Stimulated activated memory B cell treated with anti-CD40 and anti-IgM and Interleukin-4, amounts not matched to agents 10 μg/mL and 1 μg/mL and 100 μg/mL, for 72 hours (primary cell): Measurements from ENCODE around the gene FCN1.

ENCODE experiments used
- ATAC-seq: fragments of 150-1000 bp; cut with Tn5 transposase; 2 replicates; pipeline ENCODE4 v1.10.0; 2021
- H3K27ac Mint-ChIP-seq: one replicate; pipeline ENCODE4 v1.8.0; 2022; ENCODE audit warnings: mild to moderate bottlenecking, mixed read lengths
- H3K27me3 Mint-ChIP-seq: one replicate; pipeline ENCODE4 v1.8.0; 2022; ENCODE audit warnings: mixed read lengths
- H3K36me3 Mint-ChIP-seq: one replicate; pipeline ENCODE4 v1.8.0; 2022; ENCODE audit warnings: mixed read lengths
- H3K4me1 Mint-ChIP-seq: one replicate; pipeline ENCODE4 v1.8.0; 2022; ENCODE audit warnings: mixed read lengths
- H3K4me3 Mint-ChIP-seq: one replicate; pipeline ENCODE4 v1.8.0; 2022; ENCODE audit warnings: mild to moderate bottlenecking, moderate library complexity, mixed read lengths
- H3K9me3 Mint-ChIP-seq: one replicate; pipeline ENCODE4 v1.8.0; 2022; ENCODE audit warnings: mixed read lengths

Gene FCN1

DNA sequence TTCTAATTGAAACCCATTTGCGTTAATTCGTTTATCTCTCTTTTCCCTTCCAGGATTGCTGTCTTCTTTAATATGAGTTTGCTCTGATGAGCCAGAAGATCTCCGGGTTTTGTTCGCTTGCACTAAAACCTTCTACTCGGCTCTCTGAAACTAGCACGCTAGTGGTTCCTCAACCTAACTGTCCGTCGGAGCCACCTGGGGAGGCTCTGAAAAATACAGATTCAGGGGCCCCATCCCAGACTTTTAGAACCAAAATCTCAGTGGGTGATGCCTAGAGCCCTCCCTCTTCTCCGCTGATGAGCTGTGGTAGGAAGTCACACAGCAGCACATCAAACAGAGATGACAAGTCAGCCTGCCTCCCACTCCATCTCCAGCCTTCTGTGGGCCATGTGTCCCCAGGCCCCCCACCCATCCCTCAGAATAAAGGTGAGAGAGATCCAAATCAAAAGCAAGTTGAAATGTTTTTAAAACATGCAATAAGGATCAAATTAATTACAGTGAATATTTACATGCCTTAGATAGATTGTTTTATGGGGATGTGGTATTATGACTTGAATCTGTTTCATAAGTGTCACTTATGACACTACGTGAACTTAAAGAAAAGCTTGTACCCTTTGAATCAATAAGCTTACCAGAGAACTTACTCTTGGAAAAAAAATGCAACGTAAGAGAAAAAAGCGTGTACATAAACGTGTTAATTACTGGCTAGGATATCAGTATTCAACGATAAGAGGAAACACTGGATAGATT is 20.7 kb downstream of the FCN1 start:
- peaks cover 33% of the 10 kb centered on the region for H3K27me3 Mint-ChIP-seq
- H3K4me3 Mint-ChIP-seq = no peak overlapping the region
- H3K27ac Mint-ChIP-seq = no peak overlapping the region
- peaks cover 15% of the 10 kb centered on the region for H3K9me3 Mint-ChIP-seq
- H3K36me3 Mint-ChIP-seq = no peaks in the 10 kb centered on the region
- no peak for ATAC-seq
- no peaks in the 10 kb centered on the region for H3K4me1 Mint-ChIP-seq

DNA sequence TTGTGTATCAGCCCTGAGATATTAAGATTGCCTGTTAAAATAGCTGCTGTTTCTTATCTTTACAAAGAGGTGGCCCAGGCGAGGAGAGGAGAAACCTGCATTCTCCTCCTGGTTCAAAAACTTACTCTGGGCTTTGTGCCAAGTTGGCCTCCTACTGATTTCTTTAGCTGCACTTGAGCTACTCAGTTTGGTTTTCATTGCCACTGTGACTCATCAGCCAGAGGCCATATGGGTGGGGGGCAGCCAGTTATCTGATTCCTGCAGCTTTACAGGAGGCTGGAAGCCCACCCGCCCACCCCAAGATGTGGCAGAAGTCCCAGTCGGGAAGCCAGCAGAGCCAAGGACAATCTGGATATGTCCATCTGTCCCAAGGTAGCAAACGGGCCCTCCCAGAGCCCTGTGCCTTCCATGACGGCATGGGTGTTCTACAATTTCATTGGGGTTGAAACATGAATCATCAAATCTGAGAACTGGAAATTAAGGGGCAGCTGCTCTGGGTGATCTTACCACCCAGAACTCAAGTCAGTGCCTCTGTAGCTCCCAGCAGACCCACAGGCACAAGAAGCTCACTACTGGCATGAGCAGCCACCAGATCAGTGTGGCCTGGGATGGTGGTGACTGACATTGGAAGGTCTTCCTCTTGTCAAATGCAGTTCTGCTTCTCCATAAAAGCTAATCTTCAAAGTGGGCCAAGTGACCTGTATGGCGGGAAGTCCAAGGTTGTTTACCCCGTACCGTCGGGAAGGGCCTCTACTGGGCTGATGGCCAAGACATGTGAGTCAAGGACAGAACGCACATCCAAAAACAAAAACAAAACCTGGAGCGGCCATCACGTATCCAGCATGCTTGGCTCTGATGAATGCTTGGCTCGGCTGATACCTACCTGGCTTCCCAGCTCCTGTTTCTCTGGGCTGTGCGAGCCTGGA is 21.5 kb downstream of the FCN1 start:
- no peak for ATAC-seq
- Mint-ChIP-seq H3K9me3 (peaks cover 15% of the 10 kb centered on the region), H3K27ac (no peak overlapping the region), H3K36me3 (no peaks in the 10 kb centered on the region), H3K4me3 (no peak overlapping the region), H3K27me3 (peaks cover 42% of the 10 kb centered on the region), H3K4me1 (no peaks in the 10 kb centered on the region)

DNA sequence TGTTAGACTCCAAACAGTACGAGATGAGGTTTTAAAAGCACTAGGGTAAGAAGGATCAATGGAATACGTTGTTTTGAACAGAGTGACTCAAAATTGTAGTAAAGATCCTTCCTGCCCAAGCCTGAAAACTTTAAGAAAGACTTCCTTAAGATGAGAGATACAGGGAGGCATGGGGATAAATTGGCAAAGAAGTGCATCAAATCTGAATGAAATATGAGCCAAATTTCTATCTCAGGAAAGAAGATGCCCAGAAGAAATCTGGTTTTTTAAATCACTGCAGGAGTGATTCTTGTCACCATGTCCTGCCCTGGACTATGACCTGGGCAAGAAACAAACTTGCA is 22.2 kb downstream of the FCN1 start:
- peaks cover 47% of the 10 kb centered on the region for H3K27me3 Mint-ChIP-seq
- H3K9me3 Mint-ChIP-seq = peaks cover 15% of the 10 kb centered on the region
- ATAC-seq = no peak
- no peak overlapping the region for H3K4me3 Mint-ChIP-seq
- no peaks in the 10 kb centered on the region for H3K4me1 Mint-ChIP-seq
- no peak overlapping the region for H3K27ac Mint-ChIP-seq
- no peaks in the 10 kb centered on the region for H3K36me3 Mint-ChIP-seq

DNA sequence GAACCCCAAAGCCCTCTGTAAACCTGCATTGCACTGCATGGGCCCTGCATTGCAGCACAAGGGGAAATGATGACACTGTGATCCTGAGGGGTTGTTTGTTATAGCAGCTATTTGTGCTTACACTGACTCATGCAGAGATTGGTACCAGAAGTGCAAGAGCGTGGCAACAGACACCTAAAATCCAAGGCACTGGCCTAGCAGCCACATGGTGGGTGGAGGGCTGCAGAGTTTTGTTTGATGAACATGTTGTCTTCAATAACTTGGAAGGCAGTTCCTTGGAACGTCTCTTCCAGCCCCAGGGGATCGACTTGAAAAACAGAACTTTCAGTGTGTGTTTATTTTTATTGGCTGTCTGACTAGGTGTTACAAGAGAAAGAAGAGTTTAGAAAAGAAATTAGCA is 22.6 kb downstream of the FCN1 start:
- Mint-ChIP-seq H3K36me3 (no peaks in the 10 kb centered on the region), H3K4me1 (no peaks in the 10 kb centered on the region), H3K9me3 (peaks cover 15% of the 10 kb centered on the region), H3K27me3 (peaks cover 47% of the 10 kb centered on the region), H3K27ac (no peak overlapping the region), H3K4me3 (no peak overlapping the region)
- no peak for ATAC-seq

DNA sequence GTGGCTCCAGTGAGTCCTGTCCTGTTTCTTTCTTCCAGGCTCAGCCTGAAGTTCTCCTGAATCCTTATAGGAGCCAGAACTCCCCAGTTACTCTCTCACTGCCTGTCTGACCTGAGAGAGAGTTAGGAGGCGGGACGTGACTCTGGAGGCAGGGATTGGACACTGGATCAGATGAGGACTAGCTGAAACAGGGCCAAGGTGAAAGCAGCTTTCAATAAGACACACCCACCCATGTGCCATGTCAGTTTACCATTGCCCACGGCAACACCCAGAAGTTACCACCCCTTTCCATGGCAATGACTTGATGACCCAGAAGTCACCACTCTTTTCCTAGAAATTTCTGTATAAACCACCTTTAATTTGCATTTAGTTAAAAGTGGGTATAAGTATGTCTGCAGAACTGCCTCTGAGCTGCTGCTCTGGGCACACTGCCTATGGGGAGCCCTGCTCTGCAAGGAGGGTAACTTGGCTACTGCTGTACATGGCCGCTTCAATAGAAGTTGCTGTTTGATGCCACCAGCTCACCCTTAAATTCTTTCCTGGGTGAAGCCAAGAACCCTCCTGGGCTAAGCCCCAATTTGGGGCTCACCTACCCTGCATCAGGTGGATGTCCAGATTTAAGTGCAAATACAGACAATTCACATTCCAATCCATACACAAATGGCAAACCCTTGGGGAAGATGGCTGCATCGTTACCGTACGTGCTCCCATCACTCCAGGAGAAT is 23.4 kb downstream of the FCN1 start:
- ATAC-seq = no peak
- Mint-ChIP-seq H3K4me3 (no peak overlapping the region), H3K4me1 (no peaks in the 10 kb centered on the region), H3K36me3 (no peaks in the 10 kb centered on the region), H3K27ac (no peak overlapping the region), H3K9me3 (peaks cover 10% of the 10 kb centered on the region), H3K27me3 (peaks cover 47% of the 10 kb centered on the region)

DNA sequence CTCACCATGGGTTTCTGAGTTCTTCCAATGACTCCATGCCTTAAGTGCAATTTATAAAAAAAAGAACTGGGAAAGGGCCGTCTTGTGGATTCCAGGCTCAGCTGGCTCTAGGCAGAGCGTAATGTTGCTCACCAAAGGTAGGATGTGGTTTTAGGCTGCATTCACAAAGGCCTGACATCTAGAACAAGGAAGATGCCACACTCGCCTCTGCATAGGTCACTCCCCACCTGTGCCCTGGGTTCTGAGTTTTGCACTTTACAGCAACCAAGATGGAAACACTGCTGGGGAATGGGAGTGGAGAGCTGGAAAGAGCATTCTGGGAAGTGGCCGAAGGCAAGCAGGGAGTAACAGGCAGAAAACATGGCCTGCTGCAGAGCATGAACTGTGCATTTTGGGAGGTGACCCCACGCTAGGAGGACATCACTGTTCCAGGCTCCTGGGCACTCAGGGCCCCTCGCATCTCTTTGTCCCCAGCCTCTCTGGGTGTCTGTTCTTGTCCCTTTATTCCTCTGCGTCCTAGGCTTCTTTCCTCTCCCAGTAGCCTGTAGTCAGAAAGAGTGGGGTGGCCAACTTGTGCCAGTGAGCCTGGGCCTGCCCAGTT is 24.8 kb downstream of the FCN1 start:
- H3K27me3 Mint-ChIP-seq = peaks cover 53% of the 10 kb centered on the region
- no peak overlapping the region for H3K27ac Mint-ChIP-seq
- no peak for ATAC-seq
- H3K9me3 Mint-ChIP-seq = peaks cover 4% of the 10 kb centered on the region
- H3K36me3 Mint-ChIP-seq = no peaks in the 10 kb centered on the region
- H3K4me3 Mint-ChIP-seq = no peak overlapping the region
- H3K4me1 Mint-ChIP-seq = no peaks in the 10 kb centered on the region

DNA sequence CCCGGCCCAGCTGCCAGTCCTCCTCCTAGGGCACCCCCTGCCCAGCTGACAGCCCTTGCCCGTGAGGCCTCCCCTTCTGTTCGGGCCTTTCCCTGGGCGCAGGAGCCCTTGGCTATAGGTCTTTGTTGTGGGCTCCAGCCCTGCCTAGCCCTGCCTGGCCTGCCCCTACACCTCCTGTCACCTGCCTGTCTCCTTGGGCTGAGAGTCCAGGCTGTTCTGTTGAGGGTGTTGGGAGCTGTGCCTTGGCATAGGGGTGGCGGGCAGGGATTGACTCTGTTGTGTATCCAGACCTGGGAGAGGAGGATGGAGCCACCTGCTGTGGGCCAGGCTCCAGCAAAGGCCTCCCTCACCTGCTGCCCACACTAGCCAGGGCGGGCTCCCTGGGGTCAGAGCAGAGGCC is 25.5 kb downstream of the FCN1 start:
- no peak for ATAC-seq
- no peaks in the 10 kb centered on the region for H3K4me1 Mint-ChIP-seq

DNA sequence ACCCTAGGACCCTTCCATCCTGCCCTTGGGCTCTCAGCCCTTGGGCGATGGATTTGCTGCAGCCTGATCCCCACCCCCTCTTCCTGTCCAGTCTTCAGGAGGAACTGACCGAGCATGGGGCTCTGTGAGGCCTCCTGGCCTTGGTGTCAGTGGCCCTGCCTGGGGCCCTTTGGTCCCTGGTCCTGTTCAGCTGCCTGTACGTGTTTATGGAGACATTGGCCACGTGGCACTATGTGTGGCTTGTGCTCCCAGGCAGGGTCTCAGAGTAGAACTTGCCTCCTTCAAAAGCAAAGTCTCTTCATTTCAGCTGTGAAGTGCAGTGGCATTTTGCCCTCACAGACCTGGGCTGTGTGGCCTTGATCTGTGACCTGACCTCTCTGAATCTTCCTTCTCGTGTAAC is 26.0 kb downstream of the FCN1 start:
- H3K4me1 Mint-ChIP-seq = no peaks in the 10 kb centered on the region
- peaks cover 4% of the 10 kb centered on the region for H3K9me3 Mint-ChIP-seq
- H3K4me3 Mint-ChIP-seq = no peak overlapping the region
- no peak overlapping the region for H3K27ac Mint-ChIP-seq
- no peak for ATAC-seq
- no peaks in the 10 kb centered on the region for H3K36me3 Mint-ChIP-seq
- peaks cover 59% of the 10 kb centered on the region for H3K27me3 Mint-ChIP-seq

More for the DNA sequence above, 25.5 kb downstream of the FCN1 start:
- H3K27ac Mint-ChIP-seq = no peak overlapping the region
- H3K4me3 Mint-ChIP-seq = no peak overlapping the region
- H3K9me3 Mint-ChIP-seq = peaks cover 4% of the 10 kb centered on the region
- H3K36me3 Mint-ChIP-seq = no peaks in the 10 kb centered on the region
- peaks cover 59% of the 10 kb centered on the region for H3K27me3 Mint-ChIP-seq

DNA sequence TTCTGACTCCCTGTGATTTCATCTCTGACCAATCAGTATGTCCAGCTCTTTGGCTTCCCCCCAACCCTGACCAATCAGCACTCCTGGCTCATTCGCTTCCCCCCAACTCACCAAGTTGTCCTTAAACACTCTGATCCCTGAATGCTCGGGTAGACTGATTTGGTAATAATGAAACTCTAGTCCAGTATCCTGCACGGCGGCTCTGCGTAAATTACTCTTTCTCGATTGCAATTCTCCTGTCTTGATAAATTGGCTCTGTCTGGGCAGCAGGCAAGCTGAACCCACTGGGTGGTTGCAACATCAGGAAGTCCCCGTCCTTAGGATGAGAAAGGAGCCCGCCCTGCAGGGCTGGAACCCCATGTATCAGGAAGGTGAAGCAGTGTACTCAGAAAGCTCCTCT is 26.7 kb downstream of the FCN1 start:
- Mint-ChIP-seq H3K27ac (no peak overlapping the region), H3K4me3 (no peak overlapping the region), H3K4me1 (no peaks in the 10 kb centered on the region), H3K27me3 (peaks cover 66% of the 10 kb centered on the region), H3K36me3 (no peaks in the 10 kb centered on the region), H3K9me3 (peaks cover 4% of the 10 kb centered on the region)
- no peak for ATAC-seq

DNA sequence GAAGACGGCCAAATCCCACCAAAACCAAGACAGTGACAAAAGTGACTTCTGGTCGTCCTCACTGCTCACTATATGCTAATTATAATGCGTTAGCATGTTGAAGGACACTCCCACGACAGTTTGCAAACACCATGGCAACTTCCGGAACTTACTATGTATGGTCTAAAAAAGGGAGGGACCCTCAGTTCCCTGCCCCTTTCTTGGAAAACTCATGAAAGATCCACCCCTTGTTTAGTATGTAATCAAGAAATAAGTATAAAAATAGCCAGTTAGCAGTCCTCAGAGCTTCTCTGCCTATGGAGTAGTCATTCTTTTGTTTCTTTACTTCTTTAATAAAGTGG is 27.6 kb downstream of the FCN1 start:
- Mint-ChIP-seq H3K27me3 (peaks cover 68% of the 10 kb centered on the region), H3K36me3 (no peaks in the 10 kb centered on the region), H3K4me3 (no peak overlapping the region), H3K4me1 (no peaks in the 10 kb centered on the region), H3K9me3 (peaks cover 3% of the 10 kb centered on the region), H3K27ac (no peak overlapping the region)
- ATAC-seq = no peak

DNA sequence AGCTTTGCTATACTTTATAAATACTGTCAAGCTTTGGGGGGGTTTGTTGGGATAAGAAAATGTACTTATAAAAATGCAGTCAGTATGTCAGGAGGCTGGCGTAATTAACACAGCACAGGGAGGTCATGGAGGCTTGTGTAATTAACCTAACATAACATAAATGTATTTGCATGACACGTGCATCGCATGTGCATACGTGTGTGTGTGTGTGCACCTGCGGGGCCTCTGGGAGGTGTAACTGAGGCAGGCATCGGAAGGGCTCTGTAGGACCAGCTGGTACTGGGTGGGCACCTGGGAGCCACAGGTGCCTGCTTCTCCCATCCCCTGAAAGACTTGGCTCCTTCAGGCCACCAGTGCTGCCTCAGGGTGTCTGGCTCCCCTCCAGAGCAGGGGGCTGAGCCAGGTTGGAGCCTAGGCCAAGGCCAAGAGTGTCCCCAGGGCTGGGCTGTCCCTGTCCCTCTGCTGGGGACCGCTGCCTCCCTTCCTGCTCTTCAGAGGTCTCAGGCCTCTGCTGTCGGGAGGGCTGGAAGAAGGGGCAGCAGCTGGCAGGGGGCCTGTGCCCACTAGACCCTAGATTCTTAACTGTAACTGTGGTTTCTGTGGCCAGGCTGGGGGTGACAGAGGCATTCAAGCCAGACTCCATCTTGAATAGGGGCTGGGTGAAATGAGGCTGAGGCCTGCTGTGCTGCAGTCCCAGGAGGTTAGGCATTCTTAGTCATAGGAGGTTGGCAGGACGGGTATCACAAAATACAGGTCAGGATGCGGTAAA is 28.1 kb downstream of the FCN1 start:
- Mint-ChIP-seq H3K27ac (no peak overlapping the region), H3K9me3 (no peaks in the 10 kb centered on the region)
- ATAC-seq = no peak

DNA sequence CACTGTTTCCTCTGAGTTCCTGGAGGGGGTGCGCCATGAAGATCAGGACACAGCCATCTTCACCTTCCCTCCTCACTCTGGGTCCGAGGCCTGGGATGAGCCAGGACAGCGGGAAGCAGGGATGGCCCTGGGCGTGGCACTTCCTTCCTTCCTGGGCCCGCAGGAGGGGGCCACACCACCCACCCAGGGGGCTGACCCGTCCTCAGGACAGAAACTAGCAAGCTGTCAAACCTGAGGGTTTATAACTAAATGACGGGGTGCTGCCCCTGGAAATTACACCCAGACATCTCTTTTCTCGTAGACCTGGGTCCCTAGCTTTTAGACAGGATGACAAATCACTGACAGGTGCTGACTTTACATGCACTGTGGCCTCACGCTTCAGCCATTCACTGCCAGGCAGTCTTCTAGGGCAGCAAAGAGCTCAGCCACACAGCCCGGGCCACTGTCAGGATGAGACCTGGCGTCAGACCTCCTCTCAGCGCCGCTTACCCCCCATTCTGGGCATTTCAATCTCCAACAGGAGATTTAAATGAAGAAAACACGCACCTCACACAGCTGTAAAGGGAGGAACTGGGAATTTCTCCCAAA is 29.0 kb downstream of the FCN1 start:
- H3K4me1 Mint-ChIP-seq = no peaks in the 10 kb centered on the region
- no peaks in the 10 kb centered on the region for H3K9me3 Mint-ChIP-seq
- no peak for ATAC-seq
- no peaks in the 10 kb centered on the region for H3K36me3 Mint-ChIP-seq
- H3K27me3 Mint-ChIP-seq = peaks cover 72% of the 10 kb centered on the region
- no peak overlapping the region for H3K27ac Mint-ChIP-seq
- H3K4me3 Mint-ChIP-seq = no peak overlapping the region

More for the DNA sequence above, 28.1 kb downstream of the FCN1 start:
- H3K4me3 Mint-ChIP-seq = no peak overlapping the region
- H3K27me3 Mint-ChIP-seq = peaks cover 70% of the 10 kb centered on the region
- H3K36me3 Mint-ChIP-seq = no peaks in the 10 kb centered on the region
- no peaks in the 10 kb centered on the region for H3K4me1 Mint-ChIP-seq

DNA sequence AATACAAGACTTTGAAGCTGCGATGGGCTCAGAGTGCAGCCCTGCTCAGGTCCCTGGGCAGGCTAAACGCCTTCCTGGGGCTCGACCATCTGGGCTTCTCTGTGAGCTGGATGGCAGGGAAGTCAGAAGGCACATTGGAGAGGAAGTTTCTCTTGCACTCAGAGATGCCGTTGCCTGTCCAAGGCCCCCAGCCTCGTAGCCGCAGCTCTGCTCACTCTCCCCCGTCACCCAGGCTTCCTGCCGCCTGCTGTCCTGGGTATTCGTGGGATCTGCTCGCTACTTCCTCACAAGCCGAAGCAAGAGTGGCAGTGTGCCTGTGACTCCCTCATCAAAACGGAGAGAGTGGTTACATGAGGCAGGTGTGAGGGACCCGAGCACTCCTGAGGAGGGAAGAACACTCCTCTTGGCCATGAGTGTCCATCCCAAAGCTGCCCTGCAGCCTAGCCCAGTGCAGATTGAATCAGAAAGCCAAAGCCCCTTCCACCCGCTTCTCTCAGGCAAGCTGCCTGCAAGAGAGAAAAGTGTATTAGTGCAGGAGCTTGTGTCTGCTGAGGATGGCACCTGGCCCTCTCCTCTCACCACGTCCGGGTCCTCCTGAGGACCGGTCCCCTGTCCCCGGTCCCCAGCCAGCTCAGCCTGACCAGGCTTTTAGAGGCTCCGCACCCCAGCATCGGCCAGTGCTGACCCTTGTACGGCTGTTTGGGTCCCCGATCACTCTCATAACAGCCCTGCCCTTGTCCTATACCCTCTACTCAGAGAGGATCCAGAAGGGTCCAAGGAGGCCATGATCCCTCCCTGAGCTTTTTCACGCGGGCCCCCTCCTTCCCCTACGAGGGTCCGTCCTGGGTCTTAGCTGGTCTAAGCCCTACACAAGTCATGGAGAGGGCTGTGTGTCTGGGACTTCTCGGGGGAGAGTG is 29.8 kb downstream of the FCN1 start:
- no peaks in the 10 kb centered on the region for H3K4me1 Mint-ChIP-seq
- ATAC-seq = no peak
- peaks cover 72% of the 10 kb centered on the region for H3K27me3 Mint-ChIP-seq
- H3K36me3 Mint-ChIP-seq = no peaks in the 10 kb centered on the region
- no peaks in the 10 kb centered on the region for H3K9me3 Mint-ChIP-seq
- no peak overlapping the region for H3K4me3 Mint-ChIP-seq
- H3K27ac Mint-ChIP-seq = no peak overlapping the region
